ENCODE results near the gene SBK1. TPM values are rescaled to one million over a fixed set of nuclear protein-coding genes. Genes with fewer than 3 reads are reported as not detected.

The SBK1 gene
- total RNA-seq, 2 donors from 2014 or later = 0.81 to 0.92 TPM

DNA sequence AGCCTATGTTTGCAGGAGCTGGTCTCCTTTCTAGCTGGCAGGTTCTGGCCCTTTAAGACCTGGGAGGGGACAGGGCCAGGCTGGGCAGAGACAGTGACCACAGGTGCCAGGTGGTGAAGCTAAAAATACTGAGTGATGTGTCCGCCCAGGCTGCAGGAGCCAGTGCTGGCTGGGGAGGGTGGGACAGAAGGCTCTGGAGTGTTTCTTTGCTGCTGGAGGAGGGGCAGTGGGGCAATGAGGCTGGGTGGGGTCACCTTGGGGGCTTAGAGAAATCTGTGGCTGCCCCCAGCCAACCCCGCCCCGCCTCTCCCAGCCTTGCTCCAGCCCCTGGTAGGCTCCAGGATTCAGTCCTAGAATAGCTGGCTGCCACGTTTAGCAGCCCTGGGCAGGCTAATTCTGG lies 30.4 kb upstream of the SBK1 start:
- H3K9me3 ChIP-seq = no peaks in the 10 kb centered on the region
- no peaks in the 10 kb centered on the region for H3K36me3 ChIP-seq
- H3K27me3 ChIP-seq (replicated peaks; ENCODE audit: insufficient read depth) = no peaks in the 10 kb centered on the region
- no peak overlapping the region for H3K27ac ChIP-seq
- no peak for DNase-seq (ENCODE audit: low spot score)
- H3K4me1 ChIP-seq (ENCODE audit: control insufficient read depth in 1 of 2, low read depth in 2 of 2) = peaks cover 0 to 14% of the 10 kb centered on the region in 2 donors
- H3K4me3 ChIP-seq = no peak overlapping the region
- TF ChIP-seq, protein P1, sequence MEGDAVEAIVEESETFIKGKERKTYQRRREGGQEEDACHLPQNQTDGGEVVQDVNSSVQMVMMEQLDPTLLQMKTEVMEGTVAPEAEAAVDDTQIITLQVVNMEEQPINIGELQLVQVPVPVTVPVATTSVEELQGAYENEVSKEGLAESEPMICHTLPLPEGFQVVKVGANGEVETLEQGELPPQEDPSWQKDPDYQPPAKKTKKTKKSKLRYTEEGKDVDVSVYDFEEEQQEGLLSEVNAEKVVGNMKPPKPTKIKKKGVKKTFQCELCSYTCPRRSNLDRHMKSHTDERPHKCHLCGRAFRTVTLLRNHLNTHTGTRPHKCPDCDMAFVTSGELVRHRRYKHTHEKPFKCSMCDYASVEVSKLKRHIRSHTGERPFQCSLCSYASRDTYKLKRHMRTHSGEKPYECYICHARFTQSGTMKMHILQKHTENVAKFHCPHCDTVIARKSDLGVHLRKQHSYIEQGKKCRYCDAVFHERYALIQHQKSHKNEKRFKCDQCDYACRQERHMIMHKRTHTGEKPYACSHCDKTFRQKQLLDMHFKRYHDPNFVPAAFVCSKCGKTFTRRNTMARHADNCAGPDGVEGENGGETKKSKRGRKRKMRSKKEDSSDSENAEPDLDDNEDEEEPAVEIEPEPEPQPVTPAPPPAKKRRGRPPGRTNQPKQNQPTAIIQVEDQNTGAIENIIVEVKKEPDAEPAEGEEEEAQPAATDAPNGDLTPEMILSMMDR (IDR thresholded peaks at IDR 0.05) = no peak
- no peak for ATAC-seq (ENCODE audit: insufficient number of reproducible peaks, low FRiP score, low read depth)

DNA sequence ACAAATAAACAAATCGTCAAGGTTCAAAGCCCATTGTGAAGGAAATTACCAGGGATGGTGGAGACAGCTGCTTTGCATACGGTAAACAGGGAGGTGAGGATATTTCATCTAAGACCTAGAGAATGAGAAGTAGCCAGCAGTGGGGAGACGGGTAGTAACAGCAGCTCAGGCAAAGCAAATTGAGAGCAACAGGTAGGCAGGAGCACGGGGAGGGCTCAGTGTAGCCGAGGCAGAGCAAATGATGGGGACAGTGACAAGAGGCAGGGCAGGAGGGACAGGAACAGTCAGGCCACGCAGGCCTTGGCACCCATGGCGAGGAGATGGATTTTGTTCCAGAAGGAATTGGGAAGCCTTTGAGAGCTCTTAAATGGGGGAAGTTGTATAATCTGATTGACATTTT lies 29.0 kb upstream of the SBK1 start:
- no peaks in the 10 kb centered on the region for H3K9me3 ChIP-seq
- H3K27me3 ChIP-seq (replicated peaks; ENCODE audit: insufficient read depth) = no peaks in the 10 kb centered on the region
- no peak overlapping the region for H3K27ac ChIP-seq
- ATAC-seq (ENCODE audit: insufficient number of reproducible peaks, low FRiP score, low read depth) (no peak), DNase-seq (ENCODE audit: low spot score) (no peak)
- no peaks in the 10 kb centered on the region for H3K36me3 ChIP-seq
- H3K4me1 ChIP-seq (ENCODE audit: control insufficient read depth in 1 of 2, low read depth in 2 of 2) = peaks cover 0 to 10% of the 10 kb centered on the region in 2 donors
- TF ChIP-seq, protein P1 (IDR thresholded peaks at IDR 0.05) = no peak
- H3K4me3 ChIP-seq = no peak overlapping the region

DNA sequence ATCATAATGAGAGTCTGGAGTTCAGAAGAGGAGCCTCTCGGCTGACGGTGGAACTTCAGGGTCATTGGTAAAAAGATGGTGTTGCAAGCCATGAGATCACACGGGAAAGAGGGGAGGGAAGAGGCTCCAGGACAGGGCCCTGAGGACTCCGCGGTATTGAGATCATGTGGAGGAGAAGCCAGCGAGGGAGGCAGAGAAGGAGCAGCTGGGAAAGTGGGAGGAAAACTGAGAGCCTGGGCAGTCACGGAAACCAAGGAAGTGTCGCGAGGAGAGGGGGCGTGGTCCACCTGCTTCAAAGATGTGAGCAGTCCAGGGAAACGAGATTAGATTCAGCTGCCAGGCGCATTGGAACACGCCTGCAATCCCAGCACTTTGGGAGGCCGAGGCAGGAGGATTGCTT lies 27.7 kb upstream of the SBK1 start:
- Histone ChIP-seq H3K27ac (no peak overlapping the region), H3K27me3 (replicated peaks; ENCODE audit: insufficient read depth) (no peaks in the 10 kb centered on the region), H3K36me3 (no peaks in the 10 kb centered on the region), H3K4me1 (ENCODE audit: control insufficient read depth in 1 of 2, low read depth in 2 of 2) (no peaks in the 10 kb centered on the region), H3K4me3 (no peak overlapping the region), H3K9me3 (no peaks in the 10 kb centered on the region)
- ATAC-seq (ENCODE audit: insufficient number of reproducible peaks, low FRiP score, low read depth) (no peak), DNase-seq (ENCODE audit: low spot score) (no peak)
- TF ChIP-seq, protein P1 (IDR thresholded peaks at IDR 0.05) = no peak

GRCh38 chr16:28265822-28266221 lies 26.5 kb upstream of the SBK1 start:
- no peak for DNase-seq (ENCODE audit: low spot score)
- TF ChIP-seq, protein P1 (IDR thresholded peaks at IDR 0.05) = no peak
- no peaks in the 10 kb centered on the region for H3K36me3 ChIP-seq
- no peak overlapping the region for H3K4me3 ChIP-seq
- no peaks in the 10 kb centered on the region for H3K9me3 ChIP-seq
- no peak overlapping the region for H3K27ac ChIP-seq
- no peak for ATAC-seq (ENCODE audit: insufficient number of reproducible peaks, low FRiP score, low read depth)
- no peaks in the 10 kb centered on the region for H3K4me1 ChIP-seq (ENCODE audit: control insufficient read depth in 1 of 2, low read depth in 2 of 2)
- H3K27me3 ChIP-seq (replicated peaks; ENCODE audit: insufficient read depth) = no peaks in the 10 kb centered on the region

GRCh38 chr16:28267356-28267755 lies 25.0 kb upstream of the SBK1 start:
- no peak for ATAC-seq (ENCODE audit: insufficient number of reproducible peaks, low FRiP score, low read depth)
- H3K4me1 ChIP-seq (ENCODE audit: control insufficient read depth in 1 of 2, low read depth in 2 of 2) = no peaks in the 10 kb centered on the region
- no peak overlapping the region for H3K4me3 ChIP-seq
- no peak overlapping the region for H3K27ac ChIP-seq
- DNase-seq (ENCODE audit: low spot score) = no peak
- no peaks in the 10 kb centered on the region for H3K36me3 ChIP-seq
- no peaks in the 10 kb centered on the region for H3K9me3 ChIP-seq
- H3K27me3 ChIP-seq (replicated peaks; ENCODE audit: insufficient read depth) = no peaks in the 10 kb centered on the region
- TF ChIP-seq, protein P1 (IDR thresholded peaks at IDR 0.05) = no peak
